BJ (cell line): ENCODE results near the gene LGALS4. TPM values are rescaled to one million over a fixed set of nuclear protein-coding genes. Genes with fewer than 3 reads are reported as not detected.
A peak's percentile ranks its signal among the peaks of the same experiment; 100 is the strongest.

ENCODE experiments used
- CTCF ChIA-PET: fragments of 350-600 bp; formaldehyde crosslinking; extraction: SDS; loops from one replicate; lab custom pipeline; 2021; ENCODE audit warnings: antibody characterized with exemption, inconsistent platforms; lab: Yijun Ruan, JAX
- POLR2A ChIA-PET: fragments of 300-600 bp; sonication (Branson Sonifier 250); formaldehyde crosslinking; extraction: SDS; loops from one replicate; lab custom pipeline; 2021; ENCODE audit warnings: antibody characterized with exemption; lab: Charles Lee
- DNase-seq: peaks from one replicate; pipeline ENCODE4 v3.0.0-alpha.2; 2011; ENCODE audit warnings: low read depth
- H3K27me3 ChIP-seq: 2 replicates; pipeline ENCODE4 v1.6.0; 2011; ENCODE audit warnings: low read length; ENCODE audit not compliant: control insufficient read depth, insufficient read depth
- H3K36me3 ChIP-seq: 2 replicates; pipeline ENCODE4 v1.5.1; 2011; ENCODE audit warnings: low read length; ENCODE audit not compliant: control insufficient read depth, insufficient read depth
- H3K4me3 ChIP-seq: 2 replicates; pipeline ENCODE4 v1.5.1; 2011; ENCODE audit warnings: low read depth, mild to moderate bottlenecking, control low read depth, low read length
- CTCF ChIP-seq: IDR thresholded peaks from 2 replicates; pipeline ENCODE4 v1.5.1; 2011; ENCODE audit warnings: low read depth, mild to moderate bottlenecking, control low read depth, inconsistent platforms, low read length, moderate library complexity; ENCODE audit not compliant: insufficient read depth
- polyA plus RNA-seq: library from polyadenylated mRNA; depleted of rRNA; stranded (reverse); fragments of >200 nt; gene quantifications from 2 replicates; pipeline ENCODE4 v1.2.3, GENCODE V29; 2011

Gene LGALS4
- polyA plus RNA-seq, 1 experiment, result 0.53 TPM

- Histone ChIP-seq H3K36me3 (peaks cover 37% of the 10 kb centered on the region), H3K27me3 (no peaks in the 10 kb centered on the region), H3K4me3 (no peak overlapping the region)
- CTCF ChIA-PET, result interaction anchor here (0.8 to 1.1 kb wide), 3 partner anchors 12 to 94 kb away, joined by 3 to 6 read pairs (median 4); partner anchors contain the start of genes MRPS12 and SARS2
- POLR2A ChIA-PET, result no interaction called here
- TF ChIP-seq CTCF, result no peak
- no peak for DNase-seq
These were observed 23.6 kb upstream of the LGALS4 start for GRCh38 chr19:38836159-38836982.

- CTCF ChIA-PET, result no interaction called here
- no peak for DNase-seq
- POLR2A ChIA-PET, result no interaction called here
- no peak overlapping the region for H3K4me3 ChIP-seq
- TF ChIP-seq CTCF, result no peak
- no peaks in the 10 kb centered on the region for H3K27me3 ChIP-seq
- H3K36me3 ChIP-seq, result peaks cover 26% of the 10 kb centered on the region
These were observed 21.8 kb upstream of the LGALS4 start for GRCh38 chr19:38834590-38834989.

- no peak for DNase-seq
- CTCF ChIA-PET, result no interaction called here
- no peak overlapping the region for H3K4me3 ChIP-seq
- TF ChIP-seq CTCF, result no peak
- H3K27me3 ChIP-seq, result no peaks in the 10 kb centered on the region
- POLR2A ChIA-PET, result no interaction called here
- peaks cover 23% of the 10 kb centered on the region for H3K36me3 ChIP-seq
These were observed 21.4 kb upstream of the LGALS4 start for GRCh38 chr19:38834104-38834490.

DNA sequence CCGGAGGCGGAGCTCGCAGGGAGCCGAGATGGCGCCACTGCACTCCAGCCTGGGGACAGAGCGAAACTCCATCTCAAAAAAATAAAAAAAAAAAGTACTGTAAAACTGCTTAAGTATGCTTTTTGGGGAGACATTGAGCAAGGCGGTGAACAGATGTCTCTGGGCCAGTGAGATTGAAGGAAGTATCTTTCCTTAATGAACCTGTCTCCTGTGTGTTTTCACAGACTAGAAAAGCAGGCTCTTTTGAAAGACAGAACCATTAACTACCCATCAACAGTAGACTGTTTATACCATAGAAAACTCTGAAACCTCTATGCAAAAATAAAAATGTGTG, 20.3 kb upstream of the LGALS4 start:
- ChIA-PET POLR2A (no interaction called here), CTCF (interaction anchor here (0.6 kb wide), 1 partner anchor 68 kb away, joined by 4 read pairs; no protein-coding TSS in a partner anchor)
- peaks cover 16% of the 10 kb centered on the region for H3K36me3 ChIP-seq
- no peaks in the 10 kb centered on the region for H3K27me3 ChIP-seq
- no peak for TF ChIP-seq CTCF
- no peak for DNase-seq
- no peak overlapping the region for H3K4me3 ChIP-seq

DNA sequence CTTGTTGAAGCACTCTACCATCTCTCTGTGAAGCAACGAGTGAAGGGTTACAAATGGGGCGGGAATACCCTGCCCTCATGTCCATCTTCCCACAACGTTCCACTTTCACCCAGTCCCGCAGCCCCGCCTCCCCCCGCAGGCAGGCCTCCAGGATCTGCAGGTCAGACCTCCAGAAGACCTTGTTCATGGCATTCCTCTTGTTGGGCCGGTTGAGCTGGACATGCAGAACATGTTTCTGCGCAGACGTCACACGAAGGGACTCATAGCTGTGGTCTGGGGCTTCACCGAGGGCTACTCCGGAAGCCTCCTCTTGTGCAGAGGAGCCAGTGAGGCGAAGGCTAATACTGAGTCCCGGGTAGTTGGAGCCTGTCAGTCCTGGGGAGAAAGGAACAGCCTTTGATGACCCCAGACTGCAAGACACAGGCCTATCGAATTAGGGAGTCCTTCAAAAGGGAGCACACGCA, 18.4 kb upstream of the LGALS4 start:
- peaks cover 11% of the 10 kb centered on the region for H3K36me3 ChIP-seq
- CTCF ChIA-PET, result interaction anchor here (0.6 to 0.9 kb wide), 2 partner anchors 13 to 61 kb away, joined by 3 read pairs; no protein-coding TSS in a partner anchor
- peak; percentile 85 for DNase-seq
- no peaks in the 10 kb centered on the region for H3K27me3 ChIP-seq
- peak overlapping the region; percentile 61 for H3K4me3 ChIP-seq
- POLR2A ChIA-PET, result interaction anchor here (0.6 to 1.6 kb wide), 3 partner anchors 18 to 170 kb away, joined by 3 to 8 read pairs (median 3); no protein-coding TSS in a partner anchor
- TF ChIP-seq CTCF, result no peak
